Suppressor macrophage treated with lipopolysaccharide for 1 hour (primary cell): ENCODE measurements around the gene ACVR2A.
A peak's percentile ranks its signal among the peaks of the same experiment; 100 is the strongest.

Experiments used
- DNase-seq, 3 donors: peaks; one replicate each; pipeline ENCODE4 v3.0.0-alpha.2; 2020 to 2022

ACVR2A gene

DNA sequence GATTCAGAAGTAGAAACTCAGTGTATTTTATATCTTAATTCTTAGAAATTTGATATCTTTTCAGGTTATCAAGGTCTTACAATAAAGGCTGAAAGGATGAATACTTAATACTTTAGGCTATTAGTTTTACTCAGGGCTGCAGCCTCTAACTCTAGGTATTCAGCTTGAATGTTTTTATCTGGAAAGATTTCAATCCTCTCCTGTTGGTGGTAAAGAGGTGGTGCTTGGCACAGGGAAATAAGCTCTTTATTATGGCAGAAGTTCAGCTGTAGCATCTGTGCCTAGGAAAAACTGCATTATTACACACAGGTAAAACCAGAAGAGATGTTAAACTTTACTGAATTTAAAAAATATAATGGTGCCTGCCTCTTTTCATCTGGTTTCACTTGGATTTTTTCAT lies 11.1 kb downstream of the ACVR2A start:
- no peak for DNase-seq

- DNase-seq: no peak
Measured at GRCh38 chr2:147860009-147860408, 15.2 kb downstream of the ACVR2A start.

GRCh38 chr2:147862859-147863516 lies 18.2 kb downstream of the ACVR2A start:
- DNase-seq: no peak

DNA sequence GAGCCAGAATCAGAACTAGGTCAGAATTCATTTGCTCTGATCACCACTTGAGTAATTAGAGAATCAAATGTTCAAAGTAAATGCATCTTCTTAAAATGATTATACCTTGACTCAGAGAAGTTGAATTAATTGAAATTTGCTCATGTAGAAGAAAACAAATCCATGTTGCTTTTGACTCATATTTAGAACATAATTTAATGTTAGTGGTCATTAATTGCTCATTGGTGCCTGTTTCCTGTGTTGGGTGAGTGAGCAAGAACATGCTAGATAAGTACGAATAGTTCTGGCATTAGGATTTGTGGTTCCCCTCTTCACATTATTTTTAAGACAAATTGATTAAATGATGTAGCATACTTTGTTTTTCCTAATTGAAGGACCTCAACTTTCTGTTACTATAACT lies 19.0 kb downstream of the ACVR2A start:
- no peak for DNase-seq

- no peak for DNase-seq
Measured at GRCh38 chr2:147865560-147865959, 20.7 kb downstream of the ACVR2A start.

- peak; percentile 30 to 60 (median 31) for DNase-seq
Measured at GRCh38 chr2:147867050-147867449, 22.2 kb downstream of the ACVR2A start.

DNA sequence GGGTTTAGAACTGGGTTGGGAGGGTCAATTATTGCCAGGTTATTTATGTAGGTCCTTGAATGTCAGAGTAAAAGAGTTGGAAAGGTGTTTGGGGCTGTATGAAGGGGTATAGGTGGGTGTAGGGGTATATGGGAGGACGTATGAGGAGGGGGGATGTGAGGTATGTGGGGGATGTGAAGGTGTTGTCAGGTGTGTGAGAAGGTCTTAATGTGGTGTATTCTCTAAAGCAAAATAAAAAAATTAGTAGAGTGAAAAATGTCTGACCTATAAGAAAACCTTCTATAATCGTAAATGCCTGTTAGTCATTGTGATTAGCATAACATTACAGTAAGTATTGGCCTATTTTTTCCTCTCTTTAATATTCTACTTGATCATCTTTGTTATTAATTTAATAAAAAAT lies 25.1 kb downstream of the ACVR2A start:
- DNase-seq: no peak

GRCh38 chr2:147872967-147873366 lies 28.1 kb downstream of the ACVR2A start:
- DNase-seq: no peak

- DNase-seq: no peak
Measured at GRCh38 chr2:147873859-147874483, 29.1 kb downstream of the ACVR2A start.

- DNase-seq: no peak
Measured at GRCh38 chr2:147879846-147880245, 35.0 kb downstream of the ACVR2A start.

DNA sequence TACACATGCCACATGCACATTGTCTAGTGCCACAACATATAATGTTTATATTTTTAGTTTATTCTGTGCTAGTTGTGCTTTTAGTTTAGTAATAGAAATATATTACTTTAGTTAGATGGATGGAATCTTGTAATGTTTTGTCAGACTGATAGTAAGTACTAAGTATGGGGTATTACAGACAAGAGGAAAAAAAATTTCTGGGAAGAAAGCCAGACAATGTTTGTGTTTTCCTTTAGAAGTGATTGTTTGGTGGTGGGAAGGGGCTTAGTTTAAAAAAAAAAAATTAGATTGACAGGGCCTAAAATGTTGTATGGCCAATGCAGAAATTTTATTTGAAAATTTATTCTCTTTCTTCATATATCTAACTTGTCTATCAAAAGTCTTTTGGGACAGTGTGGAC lies 37.8 kb downstream of the ACVR2A start:
- no peak for DNase-seq

GRCh38 chr2:147884830-147885229 lies 40.0 kb downstream of the ACVR2A start:
- no peak for DNase-seq

DNA sequence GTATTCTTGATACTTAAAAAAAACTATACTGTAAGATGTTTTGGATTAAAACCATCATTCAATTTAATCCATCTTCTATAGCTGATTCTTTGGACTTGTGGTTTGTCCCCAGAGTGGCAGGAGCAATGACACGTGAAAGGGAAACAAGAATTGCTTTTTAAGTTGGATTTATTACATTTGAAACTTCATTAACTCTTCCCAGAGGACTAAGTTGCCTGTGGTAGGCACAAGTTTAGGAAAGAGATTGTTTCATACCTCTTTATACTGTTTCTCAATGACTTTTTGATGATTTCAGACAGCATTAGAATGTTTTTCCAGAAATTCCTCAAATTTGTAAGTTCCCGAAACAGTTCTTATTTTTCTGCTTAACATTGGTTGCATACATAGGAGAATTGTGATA lies 41.3 kb downstream of the ACVR2A start:
- no peak for DNase-seq

DNA sequence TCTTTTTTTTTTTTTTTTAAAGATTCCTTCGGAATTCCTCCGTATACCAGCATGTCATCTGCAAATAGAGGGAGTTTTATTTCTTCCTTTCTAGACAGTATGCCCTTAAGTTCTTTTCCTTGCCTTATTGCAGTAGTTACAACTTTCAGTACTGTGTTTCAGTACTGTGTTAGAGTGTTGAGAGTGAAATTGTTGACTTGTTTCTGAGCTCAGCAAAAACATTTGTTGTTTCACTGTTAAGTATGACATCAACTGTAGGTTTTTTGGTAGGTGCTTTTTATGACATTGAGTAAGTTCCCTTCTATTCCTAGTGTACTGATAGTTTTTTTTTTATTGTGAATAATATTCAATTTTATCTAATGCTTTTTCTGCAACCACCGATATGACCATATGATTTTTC lies 43.9 kb downstream of the ACVR2A start:
- peak; percentile 28 to 65 (median 62) for DNase-seq

DNA sequence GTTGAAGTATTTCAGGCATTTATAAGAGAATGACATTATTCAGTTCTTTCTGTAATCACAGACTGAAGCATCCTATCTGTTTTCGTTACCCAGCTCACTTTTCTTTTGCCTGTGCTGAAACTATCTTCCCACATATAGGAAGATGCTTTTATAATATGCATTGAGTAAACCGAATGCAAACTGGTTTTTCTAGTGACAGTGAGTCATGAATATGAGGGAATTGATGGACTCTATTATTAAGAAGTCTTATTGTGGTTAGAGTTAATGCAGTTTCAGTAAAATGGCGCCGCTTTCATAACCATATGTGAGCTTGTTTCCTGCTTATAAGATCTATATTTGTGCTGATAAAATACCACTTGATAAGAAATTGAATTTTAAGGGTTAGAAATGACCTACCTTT lies 59.2 kb downstream of the ACVR2A start:
- no peak for DNase-seq

DNA sequence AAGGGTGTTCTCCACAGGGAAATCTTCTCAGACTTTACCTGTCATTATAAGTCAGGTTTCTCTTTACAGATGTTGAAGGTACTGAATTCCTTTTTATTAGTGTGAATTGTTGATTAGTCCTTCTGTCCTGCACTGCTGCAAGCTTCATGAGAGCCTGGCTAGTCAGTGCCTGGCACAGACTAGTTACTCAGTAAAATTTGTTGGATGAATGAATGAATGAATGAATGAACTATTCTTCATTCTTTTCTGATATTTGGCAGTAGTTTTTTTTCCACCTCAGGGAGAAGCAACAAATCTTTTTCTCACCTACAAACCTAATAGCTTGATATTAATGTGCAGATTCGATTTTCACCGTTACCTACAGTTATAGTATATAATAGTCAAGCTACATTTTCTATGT lies 64.3 kb downstream of the ACVR2A start:
- no peak for DNase-seq

GRCh38 chr2:147910990-147911473 lies 66.2 kb downstream of the ACVR2A start:
- DNase-seq: peak; percentile 70 to 89 (median 79)

DNA sequence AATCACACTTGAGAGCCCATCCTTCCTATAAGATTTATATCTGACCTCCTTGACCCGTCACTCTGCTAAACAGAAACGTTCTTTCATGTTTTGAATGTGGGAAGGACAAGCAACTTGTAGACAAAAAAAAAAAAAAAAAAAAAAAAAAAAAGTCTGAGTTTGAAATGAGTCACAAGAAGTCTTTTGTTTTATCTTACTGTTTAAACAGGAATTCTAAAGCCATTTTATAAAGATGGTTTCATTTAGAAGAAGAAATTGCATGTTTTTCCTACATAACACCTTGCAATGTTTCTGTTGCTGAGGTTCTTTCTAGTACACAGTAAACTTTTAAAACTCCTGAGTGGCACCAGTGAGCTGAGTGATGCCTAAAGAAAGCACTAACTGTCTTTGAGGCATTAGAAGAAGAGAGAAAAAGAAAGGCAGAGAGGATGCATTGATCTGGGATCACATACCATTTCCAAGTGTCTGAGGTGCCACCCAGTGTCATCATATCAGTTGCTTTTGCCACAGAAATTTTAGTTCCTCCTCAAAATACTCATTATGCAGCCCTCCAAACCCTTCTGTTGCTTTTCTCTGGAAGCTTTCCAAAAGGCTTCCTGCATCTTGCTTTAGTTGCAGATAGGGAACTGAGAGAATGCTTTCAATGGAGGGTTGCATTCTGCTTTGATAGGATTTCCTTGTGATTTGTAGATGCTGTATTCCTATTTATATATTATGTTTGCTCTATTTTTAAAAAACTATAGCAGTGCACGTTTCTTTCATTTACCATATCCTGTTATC lies 69.1 kb downstream of the ACVR2A start:
- peak; percentile 36 to 41 (median 39) for DNase-seq

DNA sequence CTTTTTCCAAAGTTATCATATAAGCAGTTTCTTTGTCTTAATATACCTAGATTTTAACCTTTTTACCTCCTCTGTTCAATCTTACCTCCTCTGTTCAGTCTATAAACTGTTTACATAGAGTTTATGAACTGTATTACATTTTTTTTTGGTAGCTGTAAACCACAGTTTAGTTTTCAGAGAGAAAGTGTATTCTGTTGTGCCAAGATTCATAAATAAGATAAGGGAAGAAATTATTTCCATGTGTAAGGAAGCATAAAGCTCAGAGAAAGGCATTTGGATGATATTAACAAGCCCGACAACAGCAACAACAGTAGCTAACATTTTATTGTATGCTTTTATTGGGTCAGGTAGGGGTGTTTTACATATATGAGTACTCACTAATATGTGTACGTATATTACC lies 71.2 kb downstream of the ACVR2A start:
- no peak for DNase-seq

DNA sequence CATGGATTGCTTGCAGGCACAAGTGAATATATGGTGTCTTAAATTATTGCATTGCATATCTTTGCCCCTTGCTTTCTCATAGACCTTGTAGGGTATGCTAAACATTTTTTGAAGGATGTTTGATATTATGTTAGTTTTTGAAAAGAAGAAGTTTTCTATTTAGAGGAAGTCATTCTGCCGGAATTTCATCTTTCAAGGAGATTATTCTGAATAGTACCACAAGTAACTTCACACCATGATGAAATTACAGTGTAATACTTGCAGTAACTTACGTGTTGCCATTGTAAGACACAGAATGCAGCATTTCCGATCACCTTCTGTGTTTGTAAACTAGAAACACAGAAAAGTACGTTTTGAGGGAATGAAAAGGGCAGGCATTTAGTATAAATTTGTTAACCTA lies 71.9 kb downstream of the ACVR2A start:
- peak in 1 of 3 donors; percentile 49 for DNase-seq

GRCh38 chr2:147917161-147917560 lies 72.3 kb downstream of the ACVR2A start:
- no peak for DNase-seq

DNA sequence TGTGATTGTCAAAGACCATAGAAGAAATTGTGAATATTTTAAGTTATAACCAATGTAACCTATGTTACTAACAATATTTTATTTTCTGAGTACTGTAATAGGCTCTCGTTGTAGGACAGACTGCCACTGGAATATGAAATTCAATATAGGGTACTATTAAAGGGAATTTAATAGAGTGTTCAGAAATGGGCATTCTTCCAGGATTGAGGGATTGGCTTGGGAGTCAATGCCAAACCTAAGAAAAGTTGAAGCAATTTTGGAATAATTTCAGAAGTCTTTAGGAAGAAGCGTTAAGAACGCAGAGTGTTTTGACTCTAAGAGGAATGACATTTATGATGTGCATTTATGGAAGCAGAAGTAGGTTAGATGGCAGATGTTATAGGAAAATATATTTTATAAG lies 79.0 kb downstream of the ACVR2A start:
- no peak for DNase-seq

- DNase-seq: no peak
Measured at GRCh38 chr2:147924647-147925046, 79.8 kb downstream of the ACVR2A start.

DNA sequence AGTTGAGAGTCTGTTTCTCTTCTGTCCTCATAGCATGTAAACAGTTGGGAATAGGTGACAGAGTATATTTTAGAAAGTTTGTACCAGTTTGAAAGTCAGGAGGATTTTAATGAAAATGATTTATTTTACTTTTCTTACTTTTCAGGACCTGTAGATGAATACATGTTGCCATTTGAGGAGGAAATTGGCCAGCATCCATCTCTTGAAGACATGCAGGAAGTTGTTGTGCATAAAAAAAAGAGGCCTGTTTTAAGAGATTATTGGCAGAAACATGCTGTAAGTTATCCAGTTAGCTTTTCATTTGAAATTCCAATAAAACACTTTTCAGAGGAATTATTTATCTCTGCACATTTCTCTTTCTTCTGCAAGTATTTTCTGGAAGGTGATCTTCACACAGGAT lies 81.1 kb downstream of the ACVR2A start:
- no peak for DNase-seq
